ENCODE results near the gene MRPL19. TPM values are rescaled to one million over a fixed set of nuclear protein-coding genes. Genes with fewer than 3 reads are reported as not detected.

The MRPL19 gene
- 73.5 and 81.0 TPM in 2 replicates for total RNA-seq

GRCh38 chr2:75646583-75647425 is at the start of gene MRPL19:
TSS of gene MRPL19 (plus strand) at chr2:75646783. CDS start at chr2:75646808, 25 bp downstream.

GRCh38 chr2:75710577-75711253 is 64.1 kb downstream of the MRPL19 start, which contains the start of gene GCFC2:
TSS of gene GCFC2 (minus strand) at chr2:75710915. CDS start at chr2:75710855, 60 bp downstream.

Small RNA genes lying within 50 kb of the gene (small RNA-seq; reads per million reads assigned to genes)
- not detected for gene RF00012

Other genes starting within 250 kb of the MRPL19 start
- 50.0 and 53.2 TPM in 2 replicates for gene EVA1A, start 85.8 kb upstream of the MRPL19 start, total RNA-seq
- gene GCFC2, start 64.1 kb downstream of the MRPL19 start, total RNA-seq: 36.7 and 43.2 TPM in 2 replicates

Data from thoracic aorta endothelial cell (primary cell).